HG03196 (cell line): ENCODE results near the gene DYNC1I2.
"Not testable (repeated sequence)": the region's sequence is repeated elsewhere in the genome, so short reads cannot be mapped to it uniquely, and the experiment has no call there.

Source experiments
- ATAC-seq: cut with Tn5 transposase; IDR thresholded peaks from one replicate; pipeline ENCODE4 v1.9.1; 2021; ENCODE audit not compliant: unreplicated experiment

DYNC1I2 gene

DNA sequence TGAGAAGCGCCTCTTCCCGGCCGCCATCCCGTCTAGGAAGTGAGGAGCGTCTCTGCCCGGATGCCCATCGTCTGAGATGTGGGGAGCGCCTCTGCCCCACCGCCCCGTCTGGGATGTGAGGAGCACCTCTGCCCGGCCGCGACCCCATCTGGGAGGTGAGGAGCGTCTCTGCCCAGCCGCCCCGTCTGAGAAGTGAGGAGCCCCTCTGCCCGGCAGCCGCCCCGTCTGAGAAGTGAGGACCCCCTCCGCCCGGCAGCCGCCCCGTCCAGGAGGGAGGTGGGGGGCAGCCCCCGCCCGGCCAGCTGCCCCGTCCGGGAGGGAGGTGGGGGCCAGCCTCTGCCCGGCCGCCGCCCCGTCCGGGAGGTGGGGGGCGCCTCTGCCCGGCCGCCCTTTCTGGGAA is 87.3 kb downstream of the DYNC1I2 start:
- not testable (repeated sequence) for ATAC-seq

DNA sequence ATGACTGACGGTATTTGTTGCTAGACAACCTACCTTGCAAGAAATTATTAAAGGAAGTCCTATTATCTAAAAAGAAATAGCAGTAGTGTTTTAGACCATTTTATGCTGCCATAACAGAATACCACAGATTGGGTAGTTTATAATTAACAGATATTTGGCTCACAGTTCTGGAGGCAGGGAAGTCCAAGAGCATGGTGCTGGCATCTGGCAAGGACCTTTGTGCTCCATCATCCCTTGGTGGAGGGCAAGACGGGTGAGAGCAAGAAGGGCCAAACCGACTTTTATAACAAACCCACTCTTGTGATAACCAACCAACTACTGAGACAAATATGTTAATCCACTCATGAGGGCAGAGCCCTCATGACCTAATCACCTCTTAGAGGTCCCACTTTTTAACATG is 91.2 kb downstream of the DYNC1I2 start:
- no peak for ATAC-seq

DNA sequence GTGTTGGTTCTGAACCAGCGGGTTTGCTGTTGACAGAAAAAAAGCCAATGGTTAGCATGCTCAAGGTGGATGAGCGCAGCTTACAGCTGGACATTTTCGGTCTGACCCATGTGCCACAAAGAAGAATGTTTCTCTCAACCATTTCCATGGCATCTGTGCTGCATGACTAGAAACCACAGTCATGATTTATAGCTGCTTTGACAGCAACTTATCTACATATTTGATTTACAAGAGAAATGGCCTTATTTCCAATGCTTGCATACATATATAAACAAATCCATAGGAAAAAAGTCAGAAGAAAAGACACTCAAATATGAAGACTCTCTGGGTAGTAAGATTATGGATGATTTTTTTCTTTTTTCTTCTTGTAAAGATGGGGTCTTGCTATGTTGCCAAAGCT is 98.2 kb downstream of the DYNC1I2 start:
- no peak for ATAC-seq

DNA sequence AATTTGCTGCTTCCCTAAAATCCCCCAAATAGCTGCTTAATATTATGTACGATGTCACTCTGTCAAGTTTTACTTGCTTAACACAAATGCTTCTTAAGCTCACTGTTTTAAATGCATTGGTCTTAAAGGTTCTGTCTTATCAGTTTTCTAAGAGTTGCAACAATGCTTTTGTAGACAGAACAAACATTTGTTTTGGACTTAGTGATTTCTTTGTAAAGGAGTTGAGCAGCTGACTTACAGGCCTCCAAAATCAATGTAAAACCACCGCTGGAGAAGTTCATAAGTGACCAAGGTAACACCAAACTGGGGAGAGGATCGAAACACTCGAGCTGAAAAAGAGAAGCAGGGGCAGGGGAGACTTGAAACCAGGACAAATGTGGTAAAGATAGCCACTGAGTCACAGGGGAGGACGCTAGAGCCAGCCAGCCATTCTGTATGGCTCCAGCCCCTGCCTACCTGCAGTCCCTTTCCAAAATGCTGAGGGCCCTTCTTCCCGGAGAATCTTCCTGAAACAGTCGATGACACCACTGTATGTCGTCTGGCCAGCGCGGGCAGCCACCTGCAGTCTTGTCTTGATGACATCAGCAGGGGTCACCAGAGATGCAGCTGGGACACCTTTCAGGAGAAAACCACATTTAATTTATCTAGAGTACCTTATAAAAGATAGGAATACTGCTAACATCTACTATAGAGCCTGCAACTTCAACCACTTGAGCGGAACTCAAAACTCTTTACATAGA is 100.2 kb downstream of the DYNC1I2 start:
- no peak for ATAC-seq

DNA sequence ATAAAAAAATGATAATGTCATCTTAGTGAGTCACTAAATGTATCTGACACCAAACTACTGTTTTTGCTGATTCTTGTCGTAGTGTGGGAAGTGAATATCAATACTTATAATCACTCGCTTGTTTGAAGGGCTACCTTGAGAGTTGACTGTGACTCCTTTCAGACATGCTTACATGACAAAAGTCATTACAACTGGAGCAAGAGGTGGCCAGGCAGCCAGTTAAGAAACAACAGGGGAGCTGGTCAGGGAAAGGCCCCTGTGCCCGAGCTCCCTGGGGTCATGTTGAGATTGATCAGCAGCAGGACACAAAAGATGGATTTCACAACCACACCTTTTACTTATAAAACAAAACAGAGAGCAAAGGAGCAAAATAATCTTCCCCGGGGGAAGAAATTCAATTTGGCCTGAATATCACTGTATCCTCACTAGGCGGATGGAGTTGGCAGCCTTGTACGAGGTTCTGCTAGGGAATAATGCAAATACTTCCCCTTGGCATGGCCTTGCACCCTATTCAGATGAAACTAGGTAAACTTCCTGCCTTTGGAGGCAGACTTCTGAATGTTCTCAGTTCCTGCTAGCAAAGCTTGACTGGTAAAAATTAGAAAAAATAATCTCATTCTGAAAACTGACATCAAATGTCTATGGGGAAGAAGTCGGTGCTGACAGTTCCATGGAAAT is 101.2 kb downstream of the DYNC1I2 start:
- ATAC-seq: no peak

DNA sequence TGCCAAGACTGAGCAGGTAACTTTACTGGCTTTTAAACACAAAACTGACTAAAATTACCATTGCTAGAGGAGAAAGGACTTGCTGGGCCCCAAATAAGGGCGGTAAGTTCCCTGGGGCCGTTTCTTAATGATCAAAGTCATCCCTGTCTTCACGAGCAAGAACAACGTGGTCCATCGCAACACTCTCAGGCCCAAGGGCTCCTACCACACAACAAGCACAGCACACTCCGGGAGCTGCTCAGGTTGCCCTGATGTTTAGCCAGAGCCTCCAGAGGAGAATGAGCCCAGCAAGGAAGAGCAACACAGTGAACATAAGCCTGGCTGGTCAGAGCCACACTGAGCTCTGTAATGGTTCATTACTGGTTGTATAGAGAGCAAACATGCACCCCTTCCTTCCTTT is 102.7 kb downstream of the DYNC1I2 start:
- ATAC-seq: no peak

DNA sequence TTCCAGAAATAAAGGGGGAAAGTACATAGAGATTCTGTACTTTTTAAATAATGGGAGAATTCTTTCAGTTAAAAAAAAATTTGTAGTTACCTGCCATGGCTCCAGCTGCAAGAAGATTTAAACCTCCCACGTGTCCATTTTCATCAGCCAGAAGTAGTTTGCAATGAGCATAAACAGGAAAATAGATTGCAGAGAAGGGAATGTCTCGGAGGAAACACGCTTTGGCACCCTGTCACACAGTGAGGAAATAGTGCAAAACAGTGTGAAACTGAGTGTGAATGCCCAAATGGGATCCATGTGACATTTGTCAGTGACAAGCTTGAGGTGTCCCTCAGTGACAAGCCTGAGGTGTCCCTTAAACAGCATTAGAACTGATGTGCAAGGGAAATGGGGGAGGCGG is 104.1 kb downstream of the DYNC1I2 start:
- no peak for ATAC-seq

DNA sequence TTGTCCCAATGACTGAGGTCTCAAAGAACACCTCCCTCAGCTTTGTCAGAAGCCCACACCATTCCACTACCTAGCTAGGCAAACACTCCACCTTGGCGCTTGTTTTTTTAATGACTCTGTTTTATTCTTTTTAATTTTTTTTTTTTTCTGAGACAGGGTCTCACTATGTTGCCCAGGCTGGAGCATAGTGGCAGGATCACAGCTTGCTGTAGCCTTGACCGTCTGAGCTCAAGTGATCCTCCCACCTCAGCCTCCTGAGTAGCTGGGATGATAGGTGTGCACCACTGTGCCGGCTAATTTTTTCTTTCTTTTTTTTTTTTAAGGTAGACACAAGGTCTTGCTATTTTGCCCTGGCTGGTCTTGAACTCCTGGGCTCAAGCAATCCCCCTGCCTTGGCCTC is 104.9 kb downstream of the DYNC1I2 start:
- no peak for ATAC-seq

DNA sequence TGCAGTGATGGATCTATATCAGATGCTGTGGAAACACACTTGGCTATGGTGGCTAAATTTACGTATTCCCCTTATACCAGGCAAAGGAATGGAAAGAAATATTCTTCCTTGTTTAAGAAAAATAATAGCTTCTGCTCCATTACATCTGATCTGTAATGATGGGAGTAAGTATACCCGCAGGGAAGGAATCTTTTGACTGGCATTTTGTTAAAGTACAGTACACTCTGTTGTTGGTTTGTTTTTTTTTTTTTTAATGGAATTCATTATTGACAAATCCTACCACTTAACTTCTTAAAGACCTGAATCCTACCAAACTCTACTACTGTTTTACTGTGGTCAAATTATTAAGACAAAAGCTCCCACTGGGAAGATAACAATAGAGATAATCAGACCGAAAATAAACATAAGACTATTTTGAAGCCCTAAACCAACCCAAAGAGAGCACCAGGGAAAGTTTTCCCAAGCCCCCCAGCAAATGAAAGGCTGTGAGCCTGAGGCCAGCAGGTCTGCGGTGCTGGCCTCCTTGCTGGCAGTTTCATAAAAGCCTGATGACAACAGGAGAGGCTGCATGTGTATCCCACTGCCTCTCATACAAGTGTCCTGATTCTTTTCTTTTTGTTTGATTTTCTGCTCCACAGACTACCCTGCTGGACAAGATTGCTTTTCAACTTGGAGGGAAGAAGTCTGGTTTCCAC is 105.8 kb downstream of the DYNC1I2 start:
- no peak for ATAC-seq

DNA sequence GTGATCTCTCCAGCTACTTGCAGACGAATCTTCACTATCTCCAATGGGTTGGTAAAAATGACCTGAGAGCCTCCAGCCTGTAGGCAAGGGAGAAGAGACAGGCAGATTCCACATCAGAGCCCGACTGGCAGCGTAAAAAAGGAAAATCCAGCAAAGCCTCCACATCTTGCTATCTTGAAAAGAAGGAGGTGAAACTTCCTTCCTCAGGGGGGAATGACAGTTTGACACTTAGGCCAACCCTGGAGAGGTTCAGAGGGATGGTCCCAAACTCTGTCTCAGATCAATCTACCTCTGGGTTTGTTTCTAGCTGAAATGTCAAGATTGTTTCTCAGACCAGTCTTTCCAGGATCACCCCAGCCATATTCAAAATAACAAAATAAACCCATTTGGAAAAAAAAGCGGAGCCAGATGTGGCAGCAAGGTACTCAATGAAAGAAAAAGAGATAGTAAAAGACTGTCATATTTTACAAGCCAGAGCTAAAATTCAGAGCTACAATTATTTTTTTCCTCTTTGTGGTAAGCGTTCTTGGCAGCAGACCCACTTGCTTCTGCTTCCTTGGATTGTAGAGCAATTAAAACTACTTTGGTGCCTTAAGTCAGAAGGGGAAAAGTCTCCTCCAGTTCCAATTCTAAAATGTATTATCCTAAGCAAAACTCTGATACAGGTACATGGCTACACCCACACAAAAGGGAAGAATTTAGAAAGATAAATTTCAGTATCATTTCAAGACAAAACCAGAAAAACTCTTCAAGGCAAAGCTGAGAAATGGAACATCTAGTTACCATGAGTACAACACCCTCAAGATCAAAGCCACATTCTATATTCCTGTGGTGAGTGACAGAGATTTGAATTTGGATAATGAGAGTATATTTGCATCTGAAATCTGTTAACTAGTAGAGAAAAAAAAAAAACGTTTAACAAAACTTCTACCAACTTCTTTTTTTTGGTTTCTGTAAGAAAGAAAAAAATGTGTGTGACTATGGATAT is 106.7 kb downstream of the DYNC1I2 start:
- ATAC-seq: no peak

DNA sequence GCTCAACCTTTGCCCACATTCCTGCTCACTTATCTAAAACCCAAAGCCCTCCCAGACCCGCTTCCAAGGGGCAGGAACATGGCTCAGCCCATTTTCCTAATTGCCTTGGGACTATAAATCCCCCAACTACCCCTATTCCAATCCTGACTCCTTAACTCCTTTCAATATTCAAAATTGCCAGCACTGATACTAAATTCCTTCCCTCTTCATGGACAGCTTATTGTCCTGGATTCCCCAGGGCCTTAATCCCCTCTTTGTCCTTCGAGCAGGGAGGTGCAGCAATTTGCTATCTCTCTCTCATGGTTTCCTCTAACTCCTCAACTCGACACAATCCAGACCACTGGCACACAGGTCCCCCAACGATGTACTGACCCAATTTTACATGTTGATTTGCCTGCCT is 107.6 kb downstream of the DYNC1I2 start:
- no peak for ATAC-seq
